Stimulated activated CD8-positive, alpha-beta memory T cell treated with anti-CD3 and anti-CD28 coated beads, Interleukin-4, amount 100 ng/mL, for 48 hours (primary cell): ENCODE data around the gene G6PC1.
"Not testable (repeated sequence)": the region's sequence is repeated elsewhere in the genome, so short reads cannot be mapped to it uniquely, and the experiment has no call there.

Experiments used
- DNase-seq: peaks from one replicate; pipeline ENCODE4 v3.0.0-alpha.2; 2020

The G6PC1 gene

GRCh38 chr17:42900460-42901331 lies at the start of gene G6PC1:
Gene G6PC1 (plus strand): TSS chr17:42900799. CDS start chr17:42900877, 78 bp downstream.
- no peak for DNase-seq

- no peak for DNase-seq
These were observed 49.6 kb upstream of the G6PC1 start, which contains the start of gene AOC3 for GRCh38 chr17:42850954-42851353. Gene AOC3 (plus strand): TSS chr17:42851199. CDS start chr17:42851344, 145 bp downstream.

DNA sequence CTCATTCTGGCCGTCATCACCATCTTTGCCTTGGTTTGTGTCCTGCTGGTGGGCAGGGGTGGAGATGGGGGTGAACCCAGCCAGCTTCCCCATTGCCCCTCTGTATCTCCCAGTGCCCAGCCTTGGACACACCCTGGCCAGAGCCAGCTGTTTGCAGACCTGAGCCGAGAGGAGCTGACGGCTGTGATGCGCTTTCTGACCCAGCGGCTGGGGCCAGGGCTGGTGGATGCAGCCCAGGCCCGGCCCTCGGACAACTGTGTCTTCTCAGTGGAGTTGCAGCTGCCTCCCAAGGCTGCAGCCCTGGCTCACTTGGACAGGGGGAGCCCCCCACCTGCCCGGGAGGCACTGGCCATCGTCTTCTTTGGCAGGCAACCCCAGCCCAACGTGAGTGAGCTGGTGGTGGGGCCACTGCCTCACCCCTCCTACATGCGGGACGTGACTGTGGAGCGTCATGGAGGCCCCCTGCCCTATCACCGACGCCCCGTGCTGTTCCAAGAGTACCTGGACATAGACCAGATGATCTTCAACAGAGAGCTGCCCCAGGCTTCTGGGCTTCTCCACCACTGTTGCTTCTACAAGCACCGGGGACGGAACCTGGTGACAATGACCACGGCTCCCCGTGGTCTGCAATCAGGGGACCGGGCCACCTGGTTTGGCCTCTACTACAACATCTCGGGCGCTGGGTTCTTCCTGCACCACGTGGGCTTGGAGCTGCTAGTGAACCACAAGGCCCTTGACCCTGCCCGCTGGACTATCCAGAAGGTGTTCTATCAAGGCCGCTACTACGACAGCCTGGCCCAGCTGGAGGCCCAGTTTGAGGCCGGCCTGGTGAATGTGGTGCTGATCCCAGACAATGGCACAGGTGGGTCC lies 49.0 kb upstream of the G6PC1 start:
- not testable (repeated sequence) for DNase-seq

- no peak for DNase-seq
These were observed 48.2 kb upstream of the G6PC1 start for GRCh38 chr17:42852351-42852750.

DNA sequence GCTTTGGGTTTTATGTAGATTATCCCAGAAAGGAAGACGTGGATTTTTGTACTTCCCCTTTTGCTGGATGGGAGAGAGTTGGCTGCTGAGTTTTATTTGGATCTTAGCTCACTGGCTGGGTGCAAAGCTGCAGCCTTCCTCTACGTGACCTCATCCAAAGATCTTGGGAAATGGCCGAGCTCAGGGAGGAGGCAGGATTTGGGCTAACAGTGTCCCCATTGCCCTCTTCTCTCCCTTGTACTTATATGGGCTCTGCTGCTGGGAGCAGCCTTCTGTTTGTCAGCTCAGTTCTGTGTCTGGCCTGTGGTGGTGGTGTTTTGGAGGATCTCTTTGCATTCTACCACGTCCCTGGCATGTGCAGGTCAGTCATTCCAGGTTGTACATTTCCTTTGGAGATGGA lies 47.6 kb upstream of the G6PC1 start:
- DNase-seq: no peak

GRCh38 chr17:42853597-42853967 lies 47.0 kb upstream of the G6PC1 start:
- no peak for DNase-seq

GRCh38 chr17:42853968-42854790 lies 46.4 kb upstream of the G6PC1 start:
- DNase-seq: no peak

DNA sequence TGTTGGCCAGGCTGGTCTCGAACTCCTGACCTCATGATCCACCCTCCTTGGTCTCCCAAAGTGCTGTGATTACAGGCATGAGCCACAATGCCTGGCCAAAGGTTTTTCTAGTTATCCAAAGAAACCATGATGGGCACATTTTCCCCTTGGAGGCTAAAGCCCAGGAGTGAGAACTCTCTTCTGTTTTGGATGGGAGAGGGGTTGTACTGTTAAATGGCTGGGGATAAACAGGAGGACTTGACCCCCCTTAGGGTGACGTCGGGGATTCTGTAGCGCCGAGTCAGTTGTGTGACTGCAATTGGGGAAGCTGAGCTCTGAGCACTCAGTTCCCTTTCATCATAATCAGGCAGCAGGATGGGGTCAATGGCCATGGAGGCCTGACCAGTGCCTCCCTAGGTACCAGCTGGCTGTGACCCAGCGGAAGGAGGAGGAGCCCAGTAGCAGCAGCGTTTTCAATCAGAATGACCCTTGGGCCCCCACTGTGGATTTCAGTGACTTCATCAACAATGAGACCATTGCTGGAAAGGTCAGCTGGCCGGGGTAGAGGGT lies 45.5 kb upstream of the G6PC1 start:
- DNase-seq: no peak

- not testable (repeated sequence) for DNase-seq
These were observed 44.5 kb upstream of the G6PC1 start for GRCh38 chr17:42856093-42856492.

- DNase-seq: not testable (repeated sequence)
These were observed 44.1 kb upstream of the G6PC1 start for GRCh38 chr17:42856516-42856915.

- DNase-seq: no peak
These were observed 43.2 kb upstream of the G6PC1 start for GRCh38 chr17:42857389-42857788.

- DNase-seq: no peak
These were observed 34.9 kb upstream of the G6PC1 start for GRCh38 chr17:42865638-42866094.

- DNase-seq: no peak
These were observed 34.4 kb upstream of the G6PC1 start for GRCh38 chr17:42866216-42866615.

GRCh38 chr17:42866631-42867575 lies 33.7 kb upstream of the G6PC1 start:
- no peak for DNase-seq

GRCh38 chr17:42867694-42868261 lies 32.8 kb upstream of the G6PC1 start:
- not testable (repeated sequence) for DNase-seq

DNA sequence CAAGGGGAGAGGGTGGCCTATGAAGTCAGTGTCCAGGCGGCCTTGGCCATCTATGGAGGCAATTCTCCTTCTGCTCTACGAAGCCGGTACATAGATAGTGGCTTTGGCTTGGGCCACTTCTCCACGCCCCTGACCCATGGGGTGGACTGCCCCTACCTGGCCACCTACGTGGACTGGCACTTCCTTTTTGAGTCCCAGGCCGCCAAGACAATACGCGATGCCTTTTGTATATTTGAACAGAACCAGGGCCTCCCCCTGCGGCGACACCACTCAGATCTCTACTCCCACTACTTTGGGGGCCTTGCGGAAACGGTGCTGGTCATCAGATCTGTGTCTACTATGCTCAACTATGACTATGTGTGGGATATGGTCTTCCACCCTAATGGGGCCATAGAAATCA lies 32.3 kb upstream of the G6PC1 start:
- DNase-seq: no peak

DNA sequence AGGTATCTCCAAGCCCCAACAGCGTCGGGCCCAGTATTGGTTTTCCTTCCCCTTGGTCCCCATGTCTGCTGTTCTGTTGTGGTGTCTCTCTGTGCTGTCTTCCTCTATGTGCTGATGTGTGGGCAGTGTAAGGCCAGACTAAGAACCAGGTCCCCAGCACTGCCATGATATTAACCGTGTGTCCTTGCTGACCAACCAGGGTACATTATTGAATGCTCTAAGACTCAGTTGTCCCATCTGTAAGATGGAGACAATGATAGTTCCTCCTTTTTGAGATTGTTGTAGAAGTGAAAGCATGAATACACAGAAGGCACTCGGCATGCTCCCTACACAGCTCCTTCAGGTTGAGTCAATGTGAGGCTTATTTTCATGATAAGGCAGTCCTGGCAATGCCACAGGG lies 29.0 kb upstream of the G6PC1 start:
- DNase-seq: no peak

- DNase-seq: no peak
These were observed 28.2 kb upstream of the G6PC1 start for GRCh38 chr17:42872251-42872965.

DNA sequence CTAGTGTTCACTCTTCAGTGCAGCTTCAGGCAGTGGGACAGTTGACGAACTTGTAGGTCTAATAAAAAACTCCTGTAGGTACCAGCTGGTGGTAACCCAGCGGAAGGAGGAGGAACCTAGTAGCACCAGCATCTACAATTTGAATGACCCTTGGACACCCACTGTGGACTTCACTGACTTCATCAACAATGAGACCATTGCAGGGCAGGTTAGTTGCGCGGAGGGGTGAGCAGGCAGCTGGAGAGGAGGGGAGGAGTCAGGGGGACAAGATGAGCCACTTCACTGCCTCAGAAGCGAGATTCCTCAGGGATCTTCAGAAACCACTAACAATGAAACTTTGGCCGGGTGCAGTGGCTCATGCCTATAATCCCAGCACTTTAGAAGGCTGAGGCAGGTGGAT lies 27.3 kb upstream of the G6PC1 start:
- DNase-seq: no peak
